Right hindlimb (tissue), 1 donor: ENCODE measurements around the gene RRM2.

ENCODE experiments used
- DNase-seq: peaks from one replicate; pipeline ENCODE4 v3.0.0-alpha.2; 2018

RRM2 gene

GRCh38 chr2:10173258-10174005, 50.9 kb downstream of the RRM2 start:
- no peak for DNase-seq

DNA sequence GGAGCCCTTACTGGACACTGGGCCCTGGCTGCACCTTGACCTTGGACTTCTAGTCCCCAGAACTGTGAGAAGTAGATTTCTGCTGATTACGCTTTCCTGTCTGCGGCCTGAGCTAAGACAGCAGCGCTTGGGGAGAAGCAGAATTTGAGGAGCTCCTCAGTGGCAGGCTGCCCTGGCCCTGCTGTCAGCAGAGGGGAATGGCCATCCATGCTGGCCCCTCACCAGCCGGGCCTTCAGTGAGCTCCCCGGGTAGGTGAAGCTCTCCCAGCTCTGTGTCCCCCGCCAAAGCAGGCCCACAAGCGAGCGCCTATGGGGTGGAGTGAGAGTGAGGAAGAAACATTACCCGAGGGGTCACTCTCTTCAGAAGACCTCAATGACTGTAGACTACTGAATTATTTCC, 51.6 kb downstream of the RRM2 start:
- DNase-seq = no peak

DNA sequence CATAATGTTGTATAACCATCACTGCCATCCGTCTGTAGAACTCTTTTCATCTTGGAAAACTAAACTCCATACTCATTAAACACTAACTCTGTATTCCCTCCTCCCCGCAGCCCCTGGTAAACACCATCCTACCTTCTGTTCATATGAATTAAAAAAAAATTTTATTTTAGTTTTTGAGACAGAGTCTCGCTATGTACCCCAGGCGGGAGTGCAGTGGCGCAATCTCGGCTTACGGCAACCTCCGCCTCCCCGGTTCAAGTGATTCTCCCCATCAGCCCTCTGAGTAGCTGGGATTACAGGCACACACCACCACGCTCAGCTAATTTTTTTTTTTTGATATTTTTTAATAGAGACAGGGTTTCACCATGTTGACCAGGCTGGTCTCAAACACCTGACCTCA, 52.9 kb downstream of the RRM2 start:
- no peak for DNase-seq

DNA sequence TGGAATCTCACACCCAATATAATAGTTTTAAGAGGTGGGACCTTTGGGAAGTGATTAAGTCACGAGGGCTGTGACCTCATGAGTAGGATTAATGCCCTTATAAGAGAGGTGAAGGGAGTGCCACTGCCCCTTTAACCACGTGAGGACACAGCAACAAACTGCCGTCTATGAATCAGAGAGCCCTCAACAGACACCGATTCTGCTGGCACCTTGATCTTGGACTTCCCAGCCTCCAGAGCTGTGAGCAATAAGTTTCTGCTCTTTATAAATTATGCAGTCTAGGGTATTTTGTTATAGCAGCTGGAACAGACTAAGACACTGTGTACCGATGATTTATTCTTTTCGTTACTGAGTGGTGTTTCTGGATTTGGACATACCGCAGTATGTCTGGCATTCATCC, 56.2 kb downstream of the RRM2 start:
- no peak for DNase-seq

- DNase-seq = no peak
Measured at GRCh38 chr2:10179422-10179821, 56.9 kb downstream of the RRM2 start.

GRCh38 chr2:10180229-10180628, 57.7 kb downstream of the RRM2 start:
- DNase-seq = no peak
